Left lung (tissue), 10 donors: Measurements from ENCODE around the gene WIZ. TPM values are rescaled to one million over a fixed set of nuclear protein-coding genes. Genes with fewer than 3 reads are reported as not detected.

Experiments
- ATAC-seq: fragments of 200-7000 bp; cut with Tn5 transposase; one replicate; pipeline ENCODE4 v1.9.1; 2020; ENCODE audit warnings: moderate library complexity
- DNase-seq, 4 donors: peaks; one replicate each; pipeline ENCODE4 v3.0.0-alpha.2; 2013 to 2020
- H3K27ac ChIP-seq, 2 donors: fragments of 200-600 bp; sonication (generic) in 1 of 2; one replicate each; pipeline versions ENCODE4 v1.5.0 to v1.8.0; 2020 to 2021
- H3K27me3 ChIP-seq, 2 donors: fragments of 200-600 bp; sonication (generic) in 1 of 2; one replicate each; pipeline versions ENCODE4 v1.5.0 to v1.8.0; 2020 to 2021
- H3K36me3 ChIP-seq, 2 donors: fragments of 200-600 bp; sonication (generic) in 1 of 2; one replicate each; pipeline versions ENCODE4 v1.5.0 to v1.8.0; 2020 to 2021
- H3K4me1 ChIP-seq, 2 donors: fragments of 200-600 bp; one replicate each; pipeline ENCODE4 v1.8.0; 2021
- H3K4me3 ChIP-seq, 2 donors: fragments of 200-600 bp; sonication (generic) in 1 of 2; one replicate each; pipeline versions ENCODE4 v1.5.0 to v1.8.0; 2020 to 2021; ENCODE audit warnings: mild to moderate bottlenecking in 1 of 2
- H3K9me3 ChIP-seq, 2 donors: fragments of 200-600 bp; sonication (generic) in 1 of 2; one replicate each; pipeline versions ENCODE4 v1.5.0 to v1.8.0; 2020 to 2021
- intact Hi-C, 2 donors: fragments of 100-400 bp; cut with DNase I; formaldehyde crosslinking; loops; one replicate each; pipeline versions ENCODE4 v1.11.2 to v1.14.2; 2022
- polyA plus RNA-seq, 6 donors: library from polyadenylated mRNA; unstranded; fragments of 120-200 nt; gene quantifications; one replicate each; pipeline ENCODE4 v1.2.1, GENCODE V29; 2013; ENCODE audit not compliant: insufficient read length in 6 of 6
- total RNA-seq, 2 donors: library from RNA; stranded (reverse); fragmentation: NEBNext Ultra II Directional; extraction: Animal tissue kit (Norgen Biotek cat#: 25700); gene quantifications; one replicate each; pipeline ENCODE4 v1.2.1, GENCODE V29; 2021
- TF ChIP-seq, protein P1 (sequence below), 2 donors: fragments of 200-600 bp; sonication (generic) in 1 of 2; IDR thresholded peaks; one replicate each; pipeline versions ENCODE4 v1.5.0 to v1.8.0; 2021; ENCODE audit warnings: antibody characterized with exemption in 2 of 2
- donor health status: DM: no; HTN: yes; CAD: no.
- donor health status: DM: no; HTN: no; CAD: no.

WIZ gene
- total and polyA plus RNA-seq, 8 donors: 21.5 to 36.4 (median 29.7) TPM

DNA sequence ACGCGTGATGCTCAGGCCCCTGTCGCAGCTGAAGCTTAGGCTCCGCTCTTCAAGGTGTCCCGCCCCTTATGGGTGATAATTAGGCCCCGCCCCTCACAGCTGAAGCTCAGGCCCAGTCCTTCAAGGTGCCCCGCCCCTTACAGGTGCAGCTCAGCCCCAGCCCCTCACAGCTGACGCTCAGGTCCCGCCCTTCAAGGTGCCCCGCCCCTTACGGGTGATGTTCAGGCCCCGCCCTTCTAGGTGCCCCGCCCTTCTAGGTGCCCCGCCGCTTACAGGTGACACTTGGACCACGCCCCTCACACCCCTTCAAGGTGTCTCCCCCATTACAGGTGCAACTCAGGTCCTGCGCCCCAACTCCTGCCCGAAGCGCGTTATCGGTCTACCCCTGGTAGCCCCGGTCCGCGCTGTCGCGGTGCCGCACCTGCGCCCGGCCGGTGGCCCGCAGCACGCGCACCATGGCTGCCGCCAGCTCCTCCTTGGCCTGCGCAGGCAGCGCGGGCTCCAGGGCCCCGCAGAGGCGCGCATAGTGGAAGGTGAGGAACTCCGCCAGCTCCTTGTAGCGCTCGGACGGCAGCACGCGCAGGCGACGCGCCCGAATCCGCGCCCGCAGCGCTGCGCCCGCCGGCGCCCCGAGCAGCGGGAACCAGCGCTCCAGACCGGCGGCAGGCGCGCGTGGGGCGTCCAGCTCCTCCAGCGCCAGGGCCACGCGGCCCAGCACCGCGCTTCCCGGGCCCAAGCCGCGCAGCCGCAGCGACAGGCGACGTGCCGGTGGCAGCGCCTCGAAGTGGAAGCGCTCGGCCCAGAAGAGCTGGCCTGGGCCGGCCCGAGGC lies 7.3 kb upstream of the WIZ start:
- Histone ChIP-seq H3K9me3 (no peaks in the 10 kb centered on the region), H3K36me3 (peaks cover 0 to 81% of the 10 kb centered on the region in 2 donors), H3K27ac (no peak overlapping the region), H3K4me3 (no peak overlapping the region), H3K27me3 (peaks cover 11 to 41% of the 10 kb centered on the region in 2 donors), H3K4me1 (peaks cover 6% of the 10 kb centered on the region in 2 donors)
- TF ChIP-seq, protein P1, sequence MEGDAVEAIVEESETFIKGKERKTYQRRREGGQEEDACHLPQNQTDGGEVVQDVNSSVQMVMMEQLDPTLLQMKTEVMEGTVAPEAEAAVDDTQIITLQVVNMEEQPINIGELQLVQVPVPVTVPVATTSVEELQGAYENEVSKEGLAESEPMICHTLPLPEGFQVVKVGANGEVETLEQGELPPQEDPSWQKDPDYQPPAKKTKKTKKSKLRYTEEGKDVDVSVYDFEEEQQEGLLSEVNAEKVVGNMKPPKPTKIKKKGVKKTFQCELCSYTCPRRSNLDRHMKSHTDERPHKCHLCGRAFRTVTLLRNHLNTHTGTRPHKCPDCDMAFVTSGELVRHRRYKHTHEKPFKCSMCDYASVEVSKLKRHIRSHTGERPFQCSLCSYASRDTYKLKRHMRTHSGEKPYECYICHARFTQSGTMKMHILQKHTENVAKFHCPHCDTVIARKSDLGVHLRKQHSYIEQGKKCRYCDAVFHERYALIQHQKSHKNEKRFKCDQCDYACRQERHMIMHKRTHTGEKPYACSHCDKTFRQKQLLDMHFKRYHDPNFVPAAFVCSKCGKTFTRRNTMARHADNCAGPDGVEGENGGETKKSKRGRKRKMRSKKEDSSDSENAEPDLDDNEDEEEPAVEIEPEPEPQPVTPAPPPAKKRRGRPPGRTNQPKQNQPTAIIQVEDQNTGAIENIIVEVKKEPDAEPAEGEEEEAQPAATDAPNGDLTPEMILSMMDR (IDR thresholded peaks at IDR 0.05): no peak
- DNase-seq (peak in 1 of 4 donors; percentile 67), ATAC-seq (peak; percentile 5)
- intact Hi-C loops: no loop called here

DNA sequence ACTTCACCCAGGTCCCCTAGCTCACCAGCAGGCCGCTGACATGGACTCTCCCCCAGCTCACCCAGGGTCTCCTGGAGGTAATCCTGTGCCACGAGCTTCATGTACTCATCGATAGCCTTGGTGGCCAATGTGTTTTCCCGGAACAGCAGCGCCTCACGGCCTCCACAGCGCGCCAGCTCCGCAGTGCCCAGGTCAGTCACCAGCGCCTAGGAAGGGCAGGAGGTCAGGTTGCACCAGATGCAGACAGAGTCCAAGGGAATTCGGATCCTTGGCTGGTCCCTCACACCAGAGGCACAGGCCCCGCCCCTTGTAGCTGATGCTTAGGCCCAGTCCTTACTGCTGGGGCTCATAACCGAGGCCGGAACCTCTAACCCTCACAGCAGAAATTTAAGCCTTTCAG lies 6.7 kb upstream of the WIZ start:
- ATAC-seq: no peak
- Histone ChIP-seq H3K27me3 (peaks cover 11 to 41% of the 10 kb centered on the region in 2 donors), H3K27ac (no peak overlapping the region), H3K4me3 (no peak overlapping the region), H3K4me1 (peaks cover 5 to 6% of the 10 kb centered on the region in 2 donors), H3K36me3 (peaks cover 0 to 80% of the 10 kb centered on the region in 2 donors), H3K9me3 (no peaks in the 10 kb centered on the region)
- intact Hi-C loops: no loop called here
- peak in 1 of 4 donors; percentile 50 for DNase-seq
- TF ChIP-seq, protein P1 (IDR thresholded peaks at IDR 0.05): no peak

DNA sequence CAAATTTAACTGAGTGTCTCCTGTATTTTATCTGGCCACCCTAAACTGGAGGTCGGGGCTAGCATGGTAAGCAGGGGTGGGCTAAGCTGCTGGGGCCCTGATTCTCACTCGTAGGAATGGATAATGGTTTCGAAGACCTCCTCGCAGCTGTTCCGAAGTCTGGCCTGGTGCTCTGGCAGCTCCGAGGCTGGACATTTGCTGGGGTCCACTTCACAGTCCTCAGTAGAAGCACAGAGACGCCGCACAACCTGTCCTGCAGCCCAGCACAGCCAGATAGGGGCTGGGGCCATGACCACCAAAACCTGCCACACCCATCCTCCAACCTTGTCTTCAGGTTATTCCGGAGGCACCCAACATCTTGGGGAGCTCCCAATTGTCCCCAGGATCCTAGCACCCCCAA lies 6.2 kb upstream of the WIZ start:
- intact Hi-C loops: no loop called here

DNA sequence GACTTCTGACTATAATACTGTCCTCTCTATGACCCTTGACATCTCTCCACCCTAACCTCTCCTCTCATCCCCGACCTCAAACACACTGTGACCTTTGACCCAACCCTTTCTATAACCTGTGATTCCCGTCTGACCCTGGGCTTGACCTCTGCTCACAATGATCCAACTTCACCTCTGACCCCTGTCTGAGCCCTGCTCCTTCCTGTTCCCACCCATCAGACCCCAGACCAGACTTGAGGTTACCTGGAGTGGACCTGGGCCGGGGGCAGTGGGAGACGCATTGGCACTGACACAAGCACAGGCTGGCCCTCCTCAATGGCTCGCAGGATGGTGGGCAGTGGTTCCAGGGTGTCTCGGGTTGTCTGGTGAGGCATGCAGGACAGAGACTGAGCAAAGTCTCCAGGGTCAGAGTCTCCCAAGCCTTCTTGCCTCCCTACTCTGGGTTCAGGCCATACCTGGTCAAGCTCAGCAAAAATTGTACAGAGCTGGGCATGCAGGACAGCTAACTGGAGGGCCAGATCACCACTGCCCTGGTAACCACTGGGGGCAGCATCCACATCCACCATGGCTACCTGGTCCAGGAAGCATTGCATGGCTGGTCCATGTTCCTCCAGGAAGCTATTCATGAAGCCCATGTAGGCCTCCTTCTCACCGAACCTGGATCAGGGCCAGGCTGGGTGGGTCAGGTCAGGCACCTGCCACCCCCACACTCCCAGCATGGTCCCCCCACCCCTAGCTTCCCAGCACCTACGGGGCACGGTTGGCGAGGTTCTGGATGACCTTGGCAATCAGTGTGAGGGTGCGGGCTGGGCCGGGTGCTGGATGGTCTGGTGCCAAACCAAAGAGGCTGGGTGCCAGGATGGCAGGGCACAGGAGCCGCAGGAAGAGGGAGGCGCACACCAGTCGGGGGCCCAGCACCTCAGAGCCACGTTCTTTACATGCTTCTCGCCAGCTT lies 4.4 kb upstream of the WIZ start:
- H3K4me1 ChIP-seq: peaks cover 6 to 7% of the 10 kb centered on the region in 2 donors
- H3K9me3 ChIP-seq: no peaks in the 10 kb centered on the region
- peaks cover 0 to 62% of the 10 kb centered on the region in 2 donors for H3K36me3 ChIP-seq
- no peak overlapping the region for H3K27ac ChIP-seq
- DNase-seq (peak in 1 of 4 donors; percentile 68), ATAC-seq (no peak)
- H3K27me3 ChIP-seq: peaks cover 11 to 41% of the 10 kb centered on the region in 2 donors
- H3K4me3 ChIP-seq: no peak overlapping the region
- TF ChIP-seq, protein P1 (IDR thresholded peaks at IDR 0.05): no peak
- intact Hi-C loops: no loop called here

More for the DNA sequence above, 6.2 kb upstream of the WIZ start:
- peaks cover 0 to 76% of the 10 kb centered on the region in 2 donors for H3K36me3 ChIP-seq
- no peaks in the 10 kb centered on the region for H3K9me3 ChIP-seq
- H3K4me3 ChIP-seq: no peak overlapping the region
- peak in 1 of 4 donors; percentile 26 for DNase-seq
- TF ChIP-seq, protein P1 (IDR thresholded peaks at IDR 0.05): no peak
- peaks cover 5 to 6% of the 10 kb centered on the region in 2 donors for H3K4me1 ChIP-seq
- H3K27me3 ChIP-seq: peaks cover 11 to 41% of the 10 kb centered on the region in 2 donors
- no peak overlapping the region for H3K27ac ChIP-seq
- no peak for ATAC-seq
